ENCODE results near the gene ALPP.
"Not testable (repeated sequence)": the region's sequence is repeated elsewhere in the genome, so short reads cannot be mapped to it uniquely, and the experiment has no call there.

The ALPP gene

GRCh38 chr2:232381204-232382031 lies 2.9 kb downstream of the ALPP start:
- not testable (repeated sequence) for DNase-seq (ENCODE audit: low read depth)

GRCh38 chr2:232382331-232383225 lies 4.0 kb downstream of the ALPP start:
- no peak for DNase-seq (ENCODE audit: low read depth)

- no peak for DNase-seq (ENCODE audit: low read depth)
These were observed 5.9 kb downstream of the ALPP start for GRCh38 chr2:232384466-232384865.

- not testable (repeated sequence) for DNase-seq (ENCODE audit: low read depth)
These were observed 6.5 kb downstream of the ALPP start for GRCh38 chr2:232385058-232385457.

GRCh38 chr2:232385660-232386489 lies 7.3 kb downstream of the ALPP start:
- no peak for DNase-seq (ENCODE audit: low read depth)

GRCh38 chr2:232386490-232386739 lies 7.9 kb downstream of the ALPP start:
- DNase-seq (ENCODE audit: low read depth) = no peak

- DNase-seq (ENCODE audit: low read depth) = no peak
These were observed 8.3 kb downstream of the ALPP start for GRCh38 chr2:232386740-232387450.

- DNase-seq (ENCODE audit: low read depth) = no peak
These were observed 9.1 kb downstream of the ALPP start for GRCh38 chr2:232387451-232388171.

GRCh38 chr2:232388324-232388891 lies 9.9 kb downstream of the ALPP start:
- no peak for DNase-seq (ENCODE audit: low read depth)

- no peak for DNase-seq (ENCODE audit: low read depth)
These were observed 10.8 kb downstream of the ALPP start for GRCh38 chr2:232389327-232389726.

GRCh38 chr2:232390661-232391060 lies 12.1 kb downstream of the ALPP start:
- DNase-seq (ENCODE audit: low read depth) = no peak

GRCh38 chr2:232393556-232393955 lies 15.0 kb downstream of the ALPP start:
- no peak for DNase-seq (ENCODE audit: low read depth)

- DNase-seq (ENCODE audit: low read depth) = not testable (repeated sequence)
These were observed 15.9 kb downstream of the ALPP start for GRCh38 chr2:232394431-232394830.

GRCh38 chr2:232395586-232395985 lies 17.0 kb downstream of the ALPP start:
- no peak for DNase-seq (ENCODE audit: low read depth)

GRCh38 chr2:232396683-232397082 lies 18.1 kb downstream of the ALPP start:
- no peak for DNase-seq (ENCODE audit: low read depth)

- no peak for DNase-seq (ENCODE audit: low read depth)
These were observed 19.9 kb downstream of the ALPP start for GRCh38 chr2:232398293-232399034.

GRCh38 chr2:232400256-232401015 lies 21.9 kb downstream of the ALPP start:
- no peak for DNase-seq (ENCODE audit: low read depth)

- no peak for DNase-seq (ENCODE audit: low read depth)
These were observed 24.0 kb downstream of the ALPP start for GRCh38 chr2:232402518-232402917.

GRCh38 chr2:232405943-232406510 lies 27.5 kb downstream of the ALPP start:
- DNase-seq (ENCODE audit: low read depth) = no peak

Data from activated T-cell treated with anti-CD3 and anti-CD28 coated beads for 24 hours (primary cell).